GM18870 (cell line): Measurements from ENCODE around the gene CTRL.
"Not testable (repeated sequence)": the region's sequence is repeated elsewhere in the genome, so short reads cannot be mapped to it uniquely, and the experiment has no call there.

ENCODE experiments used
- ATAC-seq: cut with Tn5 transposase; IDR thresholded peaks from one replicate; pipeline ENCODE4 v1.9.1; 2021; ENCODE audit warnings: moderate library complexity; ENCODE audit not compliant: unreplicated experiment

CTRL gene

GRCh38 chr16:67941469-67942199 is 10.0 kb upstream of the CTRL start:
- ATAC-seq, result no peak

GRCh38 chr16:67940446-67941089 is 8.9 kb upstream of the CTRL start:
- no peak for ATAC-seq

GRCh38 chr16:67939507-67940445 is 8.1 kb upstream of the CTRL start:
- ATAC-seq, result no peak

GRCh38 chr16:67937713-67938112 is 6.1 kb upstream of the CTRL start:
- ATAC-seq, result not testable (repeated sequence)

- peak; percentile 44 for ATAC-seq
Measured at GRCh38 chr16:67936880-67937605, 5.4 kb upstream of the CTRL start.

GRCh38 chr16:67936124-67936879 is 4.6 kb upstream of the CTRL start, which contains the start of gene PSMB10:
PSMB10 (minus strand) TSS chr16:67936850; CDS start chr16:67936749, 101 bp downstream.
- no peak for ATAC-seq

GRCh38 chr16:67935402-67936123 is 3.9 kb upstream of the CTRL start:
- peak; percentile 89 for ATAC-seq

GRCh38 chr16:67935101-67935401 is 3.4 kb upstream of the CTRL start:
- no peak for ATAC-seq

GRCh38 chr16:67934306-67935100 is 2.8 kb upstream of the CTRL start:
- no peak for ATAC-seq

GRCh38 chr16:67933805-67934204 is 2.1 kb upstream of the CTRL start:
- no peak for ATAC-seq

GRCh38 chr16:67932462-67932840 is 789 bp upstream of the CTRL start:
- ATAC-seq, result no peak

- no peak for ATAC-seq
Measured at GRCh38 chr16:67930678-67931211, 917 bp downstream of the CTRL start.

GRCh38 chr16:67930191-67930590 is 1.5 kb downstream of the CTRL start:
- no peak for ATAC-seq

- no peak for ATAC-seq
Measured at GRCh38 chr16:67928561-67929364, 2.9 kb downstream of the CTRL start.

- ATAC-seq, result no peak
Measured at GRCh38 chr16:67928147-67928546, 3.5 kb downstream of the CTRL start.

- no peak for ATAC-seq
Measured at GRCh38 chr16:67927131-67927941, 4.3 kb downstream of the CTRL start.
